Neuronal stem cell (in vitro differentiated cells): ENCODE data around the gene PRPS1.
"Not testable (repeated sequence)": the region's sequence is repeated elsewhere in the genome, so short reads cannot be mapped to it uniquely, and the experiment has no call there.

Source experiments
- DNase-seq: peaks from one replicate; pipeline ENCODE4 v3.0.0-alpha.2; 2013; ENCODE audit warnings: low spot score
- H2AFZ ChIP-seq: one replicate; pipeline ENCODE4 v1.6.1; 2013; ENCODE audit warnings: mild to moderate bottlenecking, low read length, inconsistent platforms
- H2AK5ac ChIP-seq: 2 replicates; pipeline ENCODE4 v1.6.1; 2013; ENCODE audit warnings: low read depth, mild to moderate bottlenecking, inconsistent platforms, low read length, moderate library complexity, mixed read lengths
- H2BK120ac ChIP-seq: 2 replicates; pipeline ENCODE4 v1.6.1; 2013; ENCODE audit warnings: low read depth, mild to moderate bottlenecking, inconsistent platforms, low read length, moderate library complexity, mixed read lengths
- H2BK12ac ChIP-seq: one replicate; pipeline ENCODE4 v1.6.1; 2013; ENCODE audit warnings: low read length, inconsistent platforms
- H2BK15ac ChIP-seq: 2 replicates; pipeline ENCODE4 v1.6.1; 2013; ENCODE audit warnings: mild to moderate bottlenecking, low read length, inconsistent platforms, mixed read lengths
- H2BK5ac ChIP-seq: one replicate; pipeline ENCODE4 v1.6.1; 2013; ENCODE audit warnings: inconsistent platforms, mild to moderate bottlenecking, low read length, moderate library complexity
- H3K14ac ChIP-seq: one replicate; pipeline ENCODE4 v1.6.1; 2013; ENCODE audit warnings: low read length, inconsistent platforms
- H3K18ac ChIP-seq: 2 replicates; pipeline ENCODE4 v1.6.1; 2013; ENCODE audit warnings: low read length, inconsistent platforms
- H3K23ac ChIP-seq: 2 replicates; pipeline ENCODE4 v1.6.1; 2013; ENCODE audit warnings: low read depth, mild to moderate bottlenecking, mixed read lengths, low read length, inconsistent platforms; ENCODE audit not compliant: poor library complexity
- H3K27ac ChIP-seq: replicated peaks from 3 replicates; pipeline ENCODE4 v1.5.1; 2013; ENCODE audit warnings: low read length, inconsistent platforms
- H3K27me3 ChIP-seq, 3 experiments: 2 replicates each; pipeline ENCODE4 v1.6.1; 2013; ENCODE audit warnings: low read length in 3 of 3, mild to moderate bottlenecking in 2 of 3, inconsistent platforms in 1 of 3, low read depth in 1 of 3, mixed read lengths in 1 of 3, moderate library complexity in 1 of 3; ENCODE audit not compliant: control insufficient read depth in 3 of 3, insufficient read depth in 3 of 3
- H3K36me3 ChIP-seq, 2 donors: replicated peaks in 1 of 2; 2 replicates each; pipeline ENCODE4 v1.6.1; 2013; ENCODE audit warnings: low read length in 2 of 2; ENCODE audit not compliant: control insufficient read depth in 2 of 2, insufficient read depth in 2 of 2
- H3K4ac ChIP-seq: 2 replicates; pipeline ENCODE4 v1.6.1; 2013; ENCODE audit warnings: inconsistent platforms, mild to moderate bottlenecking, low read length, moderate library complexity
- H3K4me1 ChIP-seq, 2 donors: 1 replicate in 1 of 2; 2 replicates in 1 of 2; pipeline ENCODE4 v1.6.1; 2013; ENCODE audit warnings: low read length in 2 of 2, low read depth in 1 of 2; ENCODE audit not compliant: control insufficient read depth in 2 of 2, insufficient read depth in 1 of 2
- H3K4me2 ChIP-seq: one replicate; pipeline ENCODE4 v1.6.1; 2013; ENCODE audit warnings: mild to moderate bottlenecking, low read length, inconsistent platforms; ENCODE audit not compliant: insufficient read depth, poor library complexity, severe bottlenecking
- H3K4me3 ChIP-seq, 2 donors: 2 replicates each; pipeline ENCODE4 v1.5.1; 2013; ENCODE audit warnings: low read length in 2 of 2, mild to moderate bottlenecking in 2 of 2, inconsistent platforms in 1 of 2, moderate library complexity in 1 of 2
- H3K79me1 ChIP-seq: one replicate; pipeline ENCODE4 v1.6.1; 2013; ENCODE audit warnings: low read depth, mild to moderate bottlenecking, inconsistent platforms, low read length, moderate library complexity
- H3K9ac ChIP-seq: one replicate; pipeline ENCODE4 v1.6.1; 2013; ENCODE audit warnings: mild to moderate bottlenecking, low read depth, low read length, inconsistent platforms; ENCODE audit not compliant: poor library complexity
- H3K9me3 ChIP-seq, 2 donors: replicated peaks in 1 of 2; 2 replicates each; pipeline versions ENCODE3 to v1.6.1; 2013; ENCODE audit warnings: low read length in 2 of 2, mild to moderate bottlenecking in 2 of 2, inconsistent platforms in 1 of 2, low read depth in 1 of 2, mixed read lengths in 1 of 2, moderate library complexity in 1 of 2; ENCODE audit not compliant: control insufficient read depth in 2 of 2, insufficient read depth in 1 of 2
- H4K8ac ChIP-seq: one replicate; pipeline ENCODE4 v1.6.1; 2013; ENCODE audit warnings: low read depth, mild to moderate bottlenecking, inconsistent platforms, low read length, moderate library complexity
- H4K91ac ChIP-seq: one replicate; pipeline ENCODE4 v1.6.1; 2013; ENCODE audit warnings: low read length, low read depth, mild to moderate bottlenecking, inconsistent platforms; ENCODE audit not compliant: poor library complexity
- WGBS, 2 donors: extraction: QIAGEN DNeasy Blood & Tissue Kit; methylation state at CpG; one replicate each; pipeline ENCODE4 v1.1.7; 2013; ENCODE audit warnings: missing lambda C conversion rate in 2 of 2, mixed read lengths in 1 of 2; ENCODE audit not compliant: insufficient read length in 2 of 2, insufficient replicate concordance in 1 of 2; ENCODE audit errors: extremely low coverage in 2 of 2; 5-methylcytosine and 5-hydroxymethylcytosine counted together

PRPS1 gene

GRCh38 chrX:107683931-107684330, 55.6 kb downstream of the PRPS1 start:
- H4K8ac ChIP-seq: no peak overlapping the region
- no peak overlapping the region for H2BK15ac ChIP-seq
- H2BK12ac ChIP-seq: no peak overlapping the region
- DNase-seq: no peak
- H3K36me3 ChIP-seq: no peaks in the 10 kb centered on the region
- H3K14ac ChIP-seq: no peak overlapping the region
- no peak overlapping the region for H3K9ac ChIP-seq
- H3K18ac ChIP-seq: no peak overlapping the region
- no peak overlapping the region for H3K27ac ChIP-seq
- H3K4ac ChIP-seq: no peak overlapping the region
- H3K23ac ChIP-seq: no peak overlapping the region
- no CpG with 5 or more reads among the region's 3 CpGs for WGBS, 2 donors
- H3K27me3 ChIP-seq: peaks cover 0 to 18% (median 0%) of the 10 kb centered on the region in 3 experiments
- H4K91ac ChIP-seq: no peak overlapping the region
- H3K9me3 ChIP-seq: no peaks in the 10 kb centered on the region
- no peaks in the 10 kb centered on the region for H3K79me1 ChIP-seq
- H3K4me2 ChIP-seq: no peak overlapping the region
- H3K4me3 ChIP-seq: no peak overlapping the region
- H2BK120ac ChIP-seq: no peak overlapping the region
- H3K4me1 ChIP-seq: no peaks in the 10 kb centered on the region
- no peak overlapping the region for H2AFZ ChIP-seq
- H2BK5ac ChIP-seq: no peak overlapping the region
- no peak overlapping the region for H2AK5ac ChIP-seq

- H3K36me3 ChIP-seq: no peaks in the 10 kb centered on the region
- H3K14ac ChIP-seq: no peak overlapping the region
- no peak overlapping the region for H3K23ac ChIP-seq
- H3K27ac ChIP-seq: no peak overlapping the region
- H3K9ac ChIP-seq: no peak overlapping the region
- H2BK120ac ChIP-seq: no peak overlapping the region
- no peak overlapping the region for H3K4ac ChIP-seq
- no peak overlapping the region for H2BK12ac ChIP-seq
- H3K79me1 ChIP-seq: no peaks in the 10 kb centered on the region
- no peak overlapping the region for H2BK5ac ChIP-seq
- WGBS, 2 donors: no CpG with 5 or more reads among the region's 5 CpGs
- H2BK15ac ChIP-seq: no peak overlapping the region
- H3K9me3 ChIP-seq: no peaks in the 10 kb centered on the region
- H3K4me2 ChIP-seq: no peak overlapping the region
- no peak for DNase-seq
- H3K27me3 ChIP-seq: peaks cover 0 to 9% (median 0%) of the 10 kb centered on the region in 3 experiments
- no peaks in the 10 kb centered on the region for H3K4me1 ChIP-seq
- H3K4me3 ChIP-seq: no peak overlapping the region
- no peak overlapping the region for H3K18ac ChIP-seq
- H2AFZ ChIP-seq: no peak overlapping the region
- H2AK5ac ChIP-seq: no peak overlapping the region
- H4K8ac ChIP-seq: peak overlapping the region; percentile 43
- no peak overlapping the region for H4K91ac ChIP-seq
Observed at GRCh38 chrX:107684956-107685385, 56.7 kb downstream of the PRPS1 start.

DNA sequence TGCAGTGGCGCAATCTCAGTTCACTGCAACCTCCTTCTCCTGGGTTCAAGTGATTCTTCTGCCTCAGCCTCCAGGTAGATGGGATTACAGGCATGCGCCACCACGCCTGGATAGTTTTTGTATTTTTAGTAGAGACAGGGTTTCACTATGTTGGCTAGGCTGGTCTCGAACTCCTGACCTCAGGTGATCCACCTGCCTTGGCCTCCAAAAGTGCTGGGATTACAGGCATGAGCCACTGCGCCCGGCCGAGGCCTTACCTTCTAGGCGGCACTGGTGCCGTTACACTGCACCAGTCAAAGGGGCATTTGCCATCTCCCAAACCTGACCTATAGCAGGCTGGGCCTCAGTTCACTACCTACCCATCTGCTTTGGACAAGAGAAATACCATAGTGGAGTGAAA, 57.3 kb downstream of the PRPS1 start:
- not testable (repeated sequence) for H3K27me3 ChIP-seq, H3K4me2 ChIP-seq, H2BK120ac ChIP-seq, H4K91ac ChIP-seq, H3K79me1 ChIP-seq, H2AK5ac ChIP-seq, H2BK5ac ChIP-seq, H3K9me3 ChIP-seq, H3K36me3 ChIP-seq, H3K14ac ChIP-seq, DNase-seq, H3K9ac ChIP-seq, H2BK12ac ChIP-seq, H3K4me3 ChIP-seq, H3K4ac ChIP-seq, H2BK15ac ChIP-seq, H3K18ac ChIP-seq, H4K8ac ChIP-seq, H3K4me1 ChIP-seq, H3K27ac ChIP-seq, H2AFZ ChIP-seq, H3K23ac ChIP-seq
- no CpG with 5 or more reads among the region's 9 CpGs for WGBS, 2 donors

GRCh38 chrX:107686026-107686425, 57.7 kb downstream of the PRPS1 start:
- no CpG with 5 or more reads among the region's 3 CpGs for WGBS, 2 donors
- no peak overlapping the region for H2AFZ ChIP-seq

More at GRCh38 chrX:107686026-107686425, 57.7 kb downstream of the PRPS1 start:
- Histone ChIP-seq H3K4ac (no peak overlapping the region), H3K4me2 (no peak overlapping the region), H2BK12ac (no peak overlapping the region), H2BK5ac (no peak overlapping the region), H3K14ac (no peak overlapping the region), H2BK120ac (no peak overlapping the region), H3K9me3 (no peaks in the 10 kb centered on the region), H3K18ac (no peak overlapping the region), H4K8ac (no peak overlapping the region), H2BK15ac (no peak overlapping the region), H2AK5ac (no peak overlapping the region), H3K4me1 (no peaks in the 10 kb centered on the region), H3K9ac (no peak overlapping the region), H4K91ac (no peak overlapping the region), H3K4me3 (no peak overlapping the region), H3K23ac (no peak overlapping the region), H3K27me3 (peaks cover 0 to 3% (median 0%) of the 10 kb centered on the region in 3 experiments), H3K27ac (no peak overlapping the region), H3K36me3 (no peaks in the 10 kb centered on the region), H3K79me1 (no peaks in the 10 kb centered on the region)
- no peak for DNase-seq
